GM19025 (cell line): ENCODE data around the gene AP1B1.
"Not testable (repeated sequence)": the region's sequence is repeated elsewhere in the genome, so short reads cannot be mapped to it uniquely, and the experiment has no call there.

ENCODE experiments used
- ATAC-seq: cut with Tn5 transposase; IDR thresholded peaks from one replicate; pipeline ENCODE4 v1.9.1; 2021; ENCODE audit warnings: mild to moderate bottlenecking, low read depth, moderate library complexity; ENCODE audit not compliant: unreplicated experiment

Gene AP1B1

GRCh38 chr22:29390270-29390669 lies 1.9 kb upstream of the AP1B1 start:
- ATAC-seq: no peak

DNA sequence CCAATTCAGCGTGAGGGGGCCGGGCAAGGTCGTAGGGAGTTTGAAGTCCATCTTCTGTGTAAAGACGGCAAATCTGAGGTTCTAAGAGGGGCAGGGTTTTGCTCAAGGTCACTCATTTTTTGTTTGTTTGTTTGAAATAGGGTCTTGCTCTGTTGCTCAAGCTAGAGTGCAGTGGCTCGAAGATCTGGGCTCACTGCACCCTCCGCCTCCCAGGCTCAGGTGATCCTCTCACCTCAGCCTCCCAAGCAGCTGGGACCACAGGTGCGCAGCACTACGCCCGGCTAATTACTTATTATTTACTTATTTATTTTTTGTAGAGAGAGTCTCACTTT lies 355 bp upstream of the AP1B1 start:
- ATAC-seq: no peak

DNA sequence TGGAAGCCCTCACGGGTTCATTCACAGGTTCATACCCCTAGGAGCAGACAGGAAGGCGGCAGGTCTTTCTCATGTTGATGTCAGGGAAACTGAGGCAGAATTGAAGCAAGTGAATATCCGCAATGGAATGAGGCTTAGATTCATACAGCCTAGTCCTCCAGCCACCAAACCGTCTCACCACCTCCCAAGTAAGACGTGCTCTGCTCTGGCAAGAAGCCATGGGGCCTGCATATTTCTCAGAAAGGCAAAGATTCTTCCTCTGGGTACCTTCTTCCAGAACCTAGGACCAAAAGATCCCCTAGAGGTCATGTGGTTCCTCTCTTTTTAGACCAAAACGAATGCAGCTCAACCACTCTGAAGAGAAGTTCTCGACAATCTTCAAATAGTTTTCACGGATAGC lies 1.7 kb downstream of the AP1B1 start:
- ATAC-seq: no peak

DNA sequence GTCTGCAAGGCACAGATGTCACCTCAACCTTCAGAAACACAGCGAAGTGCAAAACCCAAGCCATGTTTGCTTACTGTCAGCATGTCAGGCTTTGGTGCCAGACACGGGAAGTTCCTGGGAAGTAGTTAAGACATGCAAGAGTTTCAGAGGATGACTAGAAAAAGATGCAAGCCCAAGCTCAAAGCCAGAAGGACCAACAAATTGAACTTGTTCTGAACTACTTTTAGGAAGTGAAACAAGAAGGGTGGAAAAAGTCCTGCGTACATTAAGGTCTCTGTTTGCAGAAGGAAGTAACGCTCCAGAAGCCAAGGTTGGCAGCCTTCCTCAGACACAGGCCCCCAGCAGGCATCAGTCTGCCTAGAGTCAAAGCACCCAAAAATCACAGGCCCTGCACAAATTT lies 2.6 kb downstream of the AP1B1 start:
- ATAC-seq: no peak

GRCh38 chr22:29385151-29385704 lies 3.1 kb downstream of the AP1B1 start:
- no peak for ATAC-seq

- no peak for ATAC-seq
These were observed 4.6 kb downstream of the AP1B1 start for GRCh38 chr22:29383740-29384139.

DNA sequence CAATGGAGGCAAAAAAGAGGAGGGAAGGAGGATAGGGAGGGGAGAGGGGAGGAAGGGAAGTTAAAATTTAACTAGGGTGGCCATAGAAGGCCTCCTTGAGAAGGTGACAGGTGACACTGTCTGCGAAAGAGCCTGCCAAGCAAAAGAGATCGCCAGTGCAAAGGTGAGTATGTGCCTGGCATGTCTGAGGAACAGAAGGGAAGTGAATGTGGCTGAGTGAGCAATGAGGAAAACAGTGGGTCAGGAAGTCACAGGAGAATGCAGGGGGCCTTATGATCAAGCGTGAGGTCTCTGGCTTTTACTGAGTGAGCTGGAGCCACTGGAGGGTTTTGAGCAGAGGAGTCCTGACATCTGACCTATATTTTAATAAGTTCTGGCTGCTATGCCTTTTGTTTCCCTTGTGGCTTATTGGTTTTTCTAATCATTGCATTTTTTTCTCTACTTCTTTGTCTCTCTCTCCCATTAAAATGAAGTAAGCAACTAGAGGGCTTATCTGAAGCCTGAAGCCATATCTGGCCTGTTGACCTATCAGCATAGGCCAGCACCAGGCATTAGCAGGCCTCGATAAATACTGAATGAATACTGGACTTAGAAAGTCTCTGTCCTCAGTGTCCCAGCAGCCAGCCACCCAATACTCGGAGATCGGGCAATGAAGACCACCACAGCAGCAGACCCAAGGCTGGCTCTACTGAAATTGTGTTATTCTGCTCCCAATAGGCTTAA lies 5.6 kb downstream of the AP1B1 start:
- no peak for ATAC-seq

GRCh38 chr22:29380856-29381255 lies 7.5 kb downstream of the AP1B1 start:
- no peak for ATAC-seq

GRCh38 chr22:29380032-29380781 lies 8.2 kb downstream of the AP1B1 start:
- no peak for ATAC-seq

DNA sequence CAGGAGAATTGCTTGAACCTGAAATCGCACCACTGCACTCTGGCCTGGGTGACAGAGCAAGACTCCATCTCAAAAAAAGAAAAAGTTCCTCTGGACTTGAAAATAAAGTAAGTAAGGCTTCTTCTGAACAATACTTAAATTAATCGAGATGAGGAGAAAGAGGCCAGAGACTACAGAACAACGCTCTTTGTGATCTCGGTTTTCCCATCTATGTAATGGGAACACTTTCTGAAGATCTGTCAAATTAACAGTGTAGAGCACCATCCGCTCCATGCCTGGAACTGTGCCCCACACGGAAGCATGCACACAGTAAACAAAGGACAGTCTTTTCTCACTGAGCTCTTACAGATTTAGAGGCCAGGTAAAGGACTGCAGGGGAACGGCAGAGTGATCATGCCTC lies 9.1 kb downstream of the AP1B1 start:
- no peak for ATAC-seq

GRCh38 chr22:29377979-29378378 lies 10.4 kb downstream of the AP1B1 start:
- ATAC-seq: no peak

- ATAC-seq: not testable (repeated sequence)
These were observed 11.7 kb downstream of the AP1B1 start for GRCh38 chr22:29376705-29377104.

- ATAC-seq: no peak
These were observed 12.8 kb downstream of the AP1B1 start for GRCh38 chr22:29375398-29376076.

- ATAC-seq: not testable (repeated sequence)
These were observed 13.6 kb downstream of the AP1B1 start for GRCh38 chr22:29374806-29375205.

DNA sequence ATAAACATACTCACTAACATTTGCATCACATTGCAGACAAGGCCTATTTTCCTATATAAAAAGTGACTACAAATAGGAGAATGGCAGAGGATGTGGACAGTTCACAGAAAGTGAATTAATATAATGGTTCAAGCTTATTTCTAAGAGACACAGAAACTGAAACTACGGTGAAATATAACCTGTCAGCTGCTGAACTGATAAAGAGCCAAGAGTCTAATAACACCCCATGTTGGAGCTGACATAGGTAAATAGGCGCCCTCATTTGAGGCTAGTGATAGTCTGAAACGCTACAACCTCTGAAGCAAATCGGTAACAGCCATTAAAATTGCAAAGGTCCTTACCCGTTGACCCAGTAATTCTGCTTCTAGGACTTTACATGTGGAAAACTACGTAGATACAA lies 14.0 kb downstream of the AP1B1 start:
- no peak for ATAC-seq

DNA sequence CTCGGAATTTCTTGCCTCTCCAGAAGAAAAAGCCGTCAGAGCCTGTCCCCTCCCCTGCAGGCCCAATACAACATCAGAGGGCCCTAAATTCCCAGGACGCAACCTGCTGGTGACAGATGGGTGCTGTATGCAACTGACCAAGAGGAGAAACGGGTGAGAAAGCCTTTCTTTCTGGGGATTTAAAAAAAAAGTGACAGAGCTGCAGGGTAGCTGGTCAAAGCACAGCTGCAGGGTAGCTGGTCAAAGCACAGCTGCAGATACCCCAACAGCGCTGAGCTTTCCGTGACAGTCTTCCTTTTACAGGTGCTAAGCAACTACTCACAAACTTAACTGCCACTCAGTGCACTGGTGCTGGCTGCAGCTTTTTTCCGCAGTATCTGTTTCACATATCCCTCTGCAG lies 17.8 kb downstream of the AP1B1 start:
- no peak for ATAC-seq

GRCh38 chr22:29369460-29369859 lies 18.9 kb downstream of the AP1B1 start:
- no peak for ATAC-seq

GRCh38 chr22:29359469-29359868 lies 28.9 kb downstream of the AP1B1 start:
- no peak for ATAC-seq

DNA sequence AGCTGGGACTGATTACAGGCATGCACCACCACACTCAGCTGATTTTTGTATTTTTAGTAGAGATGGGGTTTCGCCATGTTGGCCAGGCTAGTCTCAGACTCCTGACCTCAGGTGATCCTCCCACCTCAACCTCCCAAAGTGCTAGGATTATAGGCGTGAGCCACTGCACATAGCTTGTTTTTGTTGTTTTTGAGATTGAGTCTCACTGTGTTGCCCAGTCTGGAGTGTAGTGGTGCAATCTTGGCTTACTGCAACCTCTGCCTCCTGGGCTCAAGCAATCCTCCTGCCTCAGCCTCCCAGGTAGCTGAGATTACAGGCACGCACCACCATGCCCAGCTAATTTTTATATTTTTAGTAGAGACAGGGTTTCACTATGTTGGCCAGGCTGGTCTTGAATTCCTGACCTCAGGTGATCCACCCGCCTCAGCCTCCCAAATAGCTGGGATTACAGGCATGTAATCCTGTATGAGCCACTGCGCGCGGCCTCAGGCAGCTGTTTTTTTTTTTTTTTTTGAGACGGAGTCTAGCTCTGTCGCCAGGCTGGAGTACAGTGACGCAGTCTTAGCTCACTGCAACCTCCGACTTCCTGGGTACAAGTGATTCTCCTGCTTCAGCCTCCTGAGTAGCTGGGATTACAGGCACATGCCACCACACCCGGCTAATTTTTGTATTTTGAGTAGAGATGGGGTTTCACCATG lies 31.0 kb downstream of the AP1B1 start:
- not testable (repeated sequence) for ATAC-seq

DNA sequence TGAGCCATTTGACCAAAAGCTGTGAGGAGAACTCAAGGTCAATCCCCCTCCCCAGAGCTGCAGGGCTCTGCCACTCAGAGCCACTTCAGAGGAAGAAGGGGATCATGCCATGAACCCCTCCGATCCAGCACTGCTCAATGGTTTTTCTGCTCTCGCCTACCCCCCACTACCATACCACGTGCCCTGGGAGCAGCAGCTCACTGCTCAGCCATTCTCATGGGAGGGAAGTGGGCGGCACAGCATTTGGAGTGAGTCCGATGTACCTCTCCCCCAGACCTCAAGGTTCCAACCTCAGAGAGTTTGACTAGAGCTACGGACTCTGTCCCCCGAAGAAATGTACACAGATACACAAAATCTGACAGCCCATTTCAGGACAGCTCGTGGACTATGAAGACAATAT lies 34.5 kb downstream of the AP1B1 start:
- no peak for ATAC-seq

DNA sequence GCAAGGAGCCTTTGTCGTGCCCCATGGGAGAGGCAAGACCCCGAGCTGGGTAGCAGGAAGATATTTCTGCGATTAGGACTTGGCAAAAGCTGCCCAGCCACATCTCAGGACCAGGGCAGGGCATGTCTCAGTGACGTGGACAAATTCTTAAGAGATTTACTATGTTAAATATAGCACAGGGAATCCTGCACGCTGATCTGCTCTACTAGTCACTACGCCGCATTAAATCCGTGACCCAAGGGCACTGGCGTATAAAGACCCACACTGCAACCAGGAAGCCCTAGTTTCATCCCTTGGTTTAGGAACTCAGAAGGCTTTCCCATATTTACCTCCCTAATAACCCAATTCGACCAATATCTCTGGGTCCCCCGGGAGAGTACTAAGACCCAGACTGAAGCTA lies 35.1 kb downstream of the AP1B1 start:
- ATAC-seq: no peak
